H1 (cell line): ENCODE results near the gene PAX6.

ENCODE experiments used
- EP300 ChIP-seq, 2 experiments: IDR thresholded peaks; 1 replicate in 1 of 2; 2 replicates in 1 of 2; pipeline ENCODE4 v1.6.1; 2011 to 2012; ENCODE audit warnings: low read depth in 2 of 2, low read length in 2 of 2, mild to moderate bottlenecking in 2 of 2, borderline replicate concordance in 1 of 2, inconsistent platforms in 1 of 2, moderate library complexity in 1 of 2
- JUN ChIP-seq: IDR thresholded peaks from 2 replicates; pipeline ENCODE4 v1.6.1; 2011; ENCODE audit warnings: low read depth, mild to moderate bottlenecking, improper control_type of control experiment, low read length
- POLR2A ChIP-seq, 2 experiments: IDR thresholded peaks; 1 replicate in 1 of 2; 2 replicates in 1 of 2; pipeline ENCODE4 v1.6.1; 2011; ENCODE audit warnings: low read depth in 2 of 2, low read length in 2 of 2, mild to moderate bottlenecking in 2 of 2; ENCODE audit errors: control extremely low read depth in 1 of 2
- POLR2AphosphoS5 ChIP-seq: IDR thresholded peaks from 2 replicates; pipeline ENCODE4 v1.6.1; 2011; ENCODE audit warnings: low read depth, low read length
- TF ChIP-seq, protein P1 (sequence below): fragments of 300-600 bp; sonication (generic); IDR thresholded peaks from 2 replicates; pipeline ENCODE4 v1.7.1; 2012; ENCODE audit warnings: low read length, moderate library complexity, mild to moderate bottlenecking, inconsistent platforms; ENCODE audit not compliant: insufficient replicate concordance
- TF ChIP-seq, protein P2 (sequence below), 3 experiments: IDR thresholded peaks; 1 replicate in 2 of 3; 2 replicates in 1 of 3; pipeline versions ENCODE4 v1.5.1 to v1.6.1; 2011; ENCODE audit warnings: low read length in 3 of 3, mild to moderate bottlenecking in 3 of 3, inconsistent platforms in 2 of 3, low read depth in 1 of 3, moderate library complexity in 1 of 3; ENCODE audit not compliant: insufficient read depth in 1 of 3; ENCODE audit errors: control extremely low read depth in 1 of 3
- TF ChIP-seq, protein P3 (sequence below): IDR thresholded peaks from 2 replicates; pipeline ENCODE4 v1.6.1; 2011; ENCODE audit warnings: low read length, improper control_type of control experiment

GRCh38 chr11:31768749-31769640, 42.1 kb downstream of the PAX6 start:
- TF ChIP-seq, protein P1, sequence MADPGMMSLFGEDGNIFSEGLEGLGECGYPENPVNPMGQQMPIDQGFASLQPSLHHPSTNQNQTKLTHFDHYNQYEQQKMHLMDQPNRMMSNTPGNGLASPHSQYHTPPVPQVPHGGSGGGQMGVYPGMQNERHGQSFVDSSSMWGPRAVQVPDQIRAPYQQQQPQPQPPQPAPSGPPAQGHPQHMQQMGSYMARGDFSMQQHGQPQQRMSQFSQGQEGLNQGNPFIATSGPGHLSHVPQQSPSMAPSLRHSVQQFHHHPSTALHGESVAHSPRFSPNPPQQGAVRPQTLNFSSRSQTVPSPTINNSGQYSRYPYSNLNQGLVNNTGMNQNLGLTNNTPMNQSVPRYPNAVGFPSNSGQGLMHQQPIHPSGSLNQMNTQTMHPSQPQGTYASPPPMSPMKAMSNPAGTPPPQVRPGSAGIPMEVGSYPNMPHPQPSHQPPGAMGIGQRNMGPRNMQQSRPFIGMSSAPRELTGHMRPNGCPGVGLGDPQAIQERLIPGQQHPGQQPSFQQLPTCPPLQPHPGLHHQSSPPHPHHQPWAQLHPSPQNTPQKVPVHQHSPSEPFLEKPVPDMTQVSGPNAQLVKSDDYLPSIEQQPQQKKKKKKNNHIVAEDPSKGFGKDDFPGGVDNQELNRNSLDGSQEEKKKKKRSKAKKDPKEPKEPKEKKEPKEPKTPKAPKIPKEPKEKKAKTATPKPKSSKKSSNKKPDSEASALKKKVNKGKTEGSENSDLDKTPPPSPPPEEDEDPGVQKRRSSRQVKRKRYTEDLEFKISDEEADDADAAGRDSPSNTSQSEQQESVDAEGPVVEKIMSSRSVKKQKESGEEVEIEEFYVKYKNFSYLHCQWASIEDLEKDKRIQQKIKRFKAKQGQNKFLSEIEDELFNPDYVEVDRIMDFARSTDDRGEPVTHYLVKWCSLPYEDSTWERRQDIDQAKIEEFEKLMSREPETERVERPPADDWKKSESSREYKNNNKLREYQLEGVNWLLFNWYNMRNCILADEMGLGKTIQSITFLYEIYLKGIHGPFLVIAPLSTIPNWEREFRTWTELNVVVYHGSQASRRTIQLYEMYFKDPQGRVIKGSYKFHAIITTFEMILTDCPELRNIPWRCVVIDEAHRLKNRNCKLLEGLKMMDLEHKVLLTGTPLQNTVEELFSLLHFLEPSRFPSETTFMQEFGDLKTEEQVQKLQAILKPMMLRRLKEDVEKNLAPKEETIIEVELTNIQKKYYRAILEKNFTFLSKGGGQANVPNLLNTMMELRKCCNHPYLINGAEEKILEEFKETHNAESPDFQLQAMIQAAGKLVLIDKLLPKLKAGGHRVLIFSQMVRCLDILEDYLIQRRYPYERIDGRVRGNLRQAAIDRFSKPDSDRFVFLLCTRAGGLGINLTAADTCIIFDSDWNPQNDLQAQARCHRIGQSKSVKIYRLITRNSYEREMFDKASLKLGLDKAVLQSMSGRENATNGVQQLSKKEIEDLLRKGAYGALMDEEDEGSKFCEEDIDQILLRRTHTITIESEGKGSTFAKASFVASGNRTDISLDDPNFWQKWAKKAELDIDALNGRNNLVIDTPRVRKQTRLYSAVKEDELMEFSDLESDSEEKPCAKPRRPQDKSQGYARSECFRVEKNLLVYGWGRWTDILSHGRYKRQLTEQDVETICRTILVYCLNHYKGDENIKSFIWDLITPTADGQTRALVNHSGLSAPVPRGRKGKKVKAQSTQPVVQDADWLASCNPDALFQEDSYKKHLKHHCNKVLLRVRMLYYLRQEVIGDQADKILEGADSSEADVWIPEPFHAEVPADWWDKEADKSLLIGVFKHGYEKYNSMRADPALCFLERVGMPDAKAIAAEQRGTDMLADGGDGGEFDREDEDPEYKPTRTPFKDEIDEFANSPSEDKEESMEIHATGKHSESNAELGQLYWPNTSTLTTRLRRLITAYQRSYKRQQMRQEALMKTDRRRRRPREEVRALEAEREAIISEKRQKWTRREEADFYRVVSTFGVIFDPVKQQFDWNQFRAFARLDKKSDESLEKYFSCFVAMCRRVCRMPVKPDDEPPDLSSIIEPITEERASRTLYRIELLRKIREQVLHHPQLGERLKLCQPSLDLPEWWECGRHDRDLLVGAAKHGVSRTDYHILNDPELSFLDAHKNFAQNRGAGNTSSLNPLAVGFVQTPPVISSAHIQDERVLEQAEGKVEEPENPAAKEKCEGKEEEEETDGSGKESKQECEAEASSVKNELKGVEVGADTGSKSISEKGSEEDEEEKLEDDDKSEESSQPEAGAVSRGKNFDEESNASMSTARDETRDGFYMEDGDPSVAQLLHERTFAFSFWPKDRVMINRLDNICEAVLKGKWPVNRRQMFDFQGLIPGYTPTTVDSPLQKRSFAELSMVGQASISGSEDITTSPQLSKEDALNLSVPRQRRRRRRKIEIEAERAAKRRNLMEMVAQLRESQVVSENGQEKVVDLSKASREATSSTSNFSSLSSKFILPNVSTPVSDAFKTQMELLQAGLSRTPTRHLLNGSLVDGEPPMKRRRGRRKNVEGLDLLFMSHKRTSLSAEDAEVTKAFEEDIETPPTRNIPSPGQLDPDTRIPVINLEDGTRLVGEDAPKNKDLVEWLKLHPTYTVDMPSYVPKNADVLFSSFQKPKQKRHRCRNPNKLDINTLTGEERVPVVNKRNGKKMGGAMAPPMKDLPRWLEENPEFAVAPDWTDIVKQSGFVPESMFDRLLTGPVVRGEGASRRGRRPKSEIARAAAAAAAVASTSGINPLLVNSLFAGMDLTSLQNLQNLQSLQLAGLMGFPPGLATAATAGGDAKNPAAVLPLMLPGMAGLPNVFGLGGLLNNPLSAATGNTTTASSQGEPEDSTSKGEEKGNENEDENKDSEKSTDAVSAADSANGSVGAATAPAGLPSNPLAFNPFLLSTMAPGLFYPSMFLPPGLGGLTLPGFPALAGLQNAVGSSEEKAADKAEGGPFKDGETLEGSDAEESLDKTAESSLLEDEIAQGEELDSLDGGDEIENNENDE, result no peak
- TF ChIP-seq, protein P2, sequence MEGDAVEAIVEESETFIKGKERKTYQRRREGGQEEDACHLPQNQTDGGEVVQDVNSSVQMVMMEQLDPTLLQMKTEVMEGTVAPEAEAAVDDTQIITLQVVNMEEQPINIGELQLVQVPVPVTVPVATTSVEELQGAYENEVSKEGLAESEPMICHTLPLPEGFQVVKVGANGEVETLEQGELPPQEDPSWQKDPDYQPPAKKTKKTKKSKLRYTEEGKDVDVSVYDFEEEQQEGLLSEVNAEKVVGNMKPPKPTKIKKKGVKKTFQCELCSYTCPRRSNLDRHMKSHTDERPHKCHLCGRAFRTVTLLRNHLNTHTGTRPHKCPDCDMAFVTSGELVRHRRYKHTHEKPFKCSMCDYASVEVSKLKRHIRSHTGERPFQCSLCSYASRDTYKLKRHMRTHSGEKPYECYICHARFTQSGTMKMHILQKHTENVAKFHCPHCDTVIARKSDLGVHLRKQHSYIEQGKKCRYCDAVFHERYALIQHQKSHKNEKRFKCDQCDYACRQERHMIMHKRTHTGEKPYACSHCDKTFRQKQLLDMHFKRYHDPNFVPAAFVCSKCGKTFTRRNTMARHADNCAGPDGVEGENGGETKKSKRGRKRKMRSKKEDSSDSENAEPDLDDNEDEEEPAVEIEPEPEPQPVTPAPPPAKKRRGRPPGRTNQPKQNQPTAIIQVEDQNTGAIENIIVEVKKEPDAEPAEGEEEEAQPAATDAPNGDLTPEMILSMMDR (IDR thresholded peaks at IDR 0.05; ENCODE audit: control extremely low read depth in 1 of 3, insufficient read depth in 1 of 3, low read depth in 1 of 3, low read length in 3 of 3), result no peak
- no peak for TF ChIP-seq POLR2AphosphoS5
- no peak for TF ChIP-seq POLR2A (IDR thresholded peaks at IDR 0.05; ENCODE audit: control extremely low read depth in 1 of 2, low read depth in 2 of 2, low read length in 2 of 2)
- no peak for TF ChIP-seq JUN
- TF ChIP-seq EP300 (IDR thresholded peaks at IDR 0.05; ENCODE audit: borderline replicate concordance in 1 of 2, low read depth in 2 of 2, low read length in 2 of 2), result no peak
- TF ChIP-seq, protein P3, sequence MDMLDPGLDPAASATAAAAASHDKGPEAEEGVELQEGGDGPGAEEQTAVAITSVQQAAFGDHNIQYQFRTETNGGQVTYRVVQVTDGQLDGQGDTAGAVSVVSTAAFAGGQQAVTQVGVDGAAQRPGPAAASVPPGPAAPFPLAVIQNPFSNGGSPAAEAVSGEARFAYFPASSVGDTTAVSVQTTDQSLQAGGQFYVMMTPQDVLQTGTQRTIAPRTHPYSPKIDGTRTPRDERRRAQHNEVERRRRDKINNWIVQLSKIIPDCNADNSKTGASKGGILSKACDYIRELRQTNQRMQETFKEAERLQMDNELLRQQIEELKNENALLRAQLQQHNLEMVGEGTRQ, result no peak
